RWPE1 (cell line): Measurements from ENCODE around the gene NELFCD.

Source experiments
- CTCF ChIA-PET: fragments of 350-600 bp; sonication (Branson Sonifier 250); formaldehyde crosslinking; extraction: SDS; loops from one replicate; lab custom pipeline; 2021; lab: Yijun Ruan, JAX
- POLR2A ChIA-PET: fragments of 400-600 bp; formaldehyde crosslinking; extraction: SDS; loops from one replicate; lab custom pipeline; 2020; ENCODE audit warnings: antibody characterized with exemption; ENCODE audit not compliant: low non-redundant PET; lab: Yijun Ruan, JAX
- DNase-seq: peaks from one replicate; pipeline ENCODE4 v3.0.0; 2012; ENCODE audit warnings: low spot score
- H3K27ac ChIP-seq: fragments of 450-650 bp; 2 replicates; pipeline ENCODE4 v1.5.1; 2017
- TF ChIP-seq, protein P1 (sequence below): fragments of 450-650 bp; conservative IDR thresholded peaks from 2 replicates; pipeline ENCODE4 v1.5.1; 2017; ENCODE audit warnings: low read depth, mild to moderate bottlenecking

Gene NELFCD

DNA sequence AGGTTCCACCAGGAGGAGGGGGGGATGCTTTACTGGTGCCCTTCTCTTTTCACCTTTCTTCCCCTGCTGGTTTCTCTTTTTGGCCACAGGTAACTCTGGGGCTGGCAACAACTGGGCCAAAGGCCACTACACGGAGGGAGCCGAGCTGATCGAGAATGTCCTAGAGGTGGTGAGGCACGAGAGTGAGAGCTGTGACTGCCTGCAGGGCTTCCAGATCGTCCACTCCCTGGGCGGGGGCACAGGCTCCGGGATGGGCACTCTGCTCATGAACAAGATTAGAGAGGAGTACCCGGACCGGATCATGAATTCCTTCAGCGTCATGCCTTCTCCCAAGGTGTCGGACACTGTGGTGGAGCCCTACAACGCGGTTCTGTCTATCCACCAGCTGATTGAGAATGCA, 42.6 kb downstream of the NELFCD start:
- TF ChIP-seq, protein P1, sequence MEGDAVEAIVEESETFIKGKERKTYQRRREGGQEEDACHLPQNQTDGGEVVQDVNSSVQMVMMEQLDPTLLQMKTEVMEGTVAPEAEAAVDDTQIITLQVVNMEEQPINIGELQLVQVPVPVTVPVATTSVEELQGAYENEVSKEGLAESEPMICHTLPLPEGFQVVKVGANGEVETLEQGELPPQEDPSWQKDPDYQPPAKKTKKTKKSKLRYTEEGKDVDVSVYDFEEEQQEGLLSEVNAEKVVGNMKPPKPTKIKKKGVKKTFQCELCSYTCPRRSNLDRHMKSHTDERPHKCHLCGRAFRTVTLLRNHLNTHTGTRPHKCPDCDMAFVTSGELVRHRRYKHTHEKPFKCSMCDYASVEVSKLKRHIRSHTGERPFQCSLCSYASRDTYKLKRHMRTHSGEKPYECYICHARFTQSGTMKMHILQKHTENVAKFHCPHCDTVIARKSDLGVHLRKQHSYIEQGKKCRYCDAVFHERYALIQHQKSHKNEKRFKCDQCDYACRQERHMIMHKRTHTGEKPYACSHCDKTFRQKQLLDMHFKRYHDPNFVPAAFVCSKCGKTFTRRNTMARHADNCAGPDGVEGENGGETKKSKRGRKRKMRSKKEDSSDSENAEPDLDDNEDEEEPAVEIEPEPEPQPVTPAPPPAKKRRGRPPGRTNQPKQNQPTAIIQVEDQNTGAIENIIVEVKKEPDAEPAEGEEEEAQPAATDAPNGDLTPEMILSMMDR, result no peak
- POLR2A ChIA-PET, result interaction anchor here (0.6 kb wide), 1 partner anchor 44 kb away, joined by 3 read pairs; no protein-coding TSS in a partner anchor
- no peak for DNase-seq
- H3K27ac ChIP-seq, result peak overlapping the region; percentile 20
- CTCF ChIA-PET, result interaction anchor here (0.5 to 0.6 kb wide), 2 partner anchors 164 to 1580 kb away, joined by 3 to 5 read pairs; no protein-coding TSS in a partner anchor

DNA sequence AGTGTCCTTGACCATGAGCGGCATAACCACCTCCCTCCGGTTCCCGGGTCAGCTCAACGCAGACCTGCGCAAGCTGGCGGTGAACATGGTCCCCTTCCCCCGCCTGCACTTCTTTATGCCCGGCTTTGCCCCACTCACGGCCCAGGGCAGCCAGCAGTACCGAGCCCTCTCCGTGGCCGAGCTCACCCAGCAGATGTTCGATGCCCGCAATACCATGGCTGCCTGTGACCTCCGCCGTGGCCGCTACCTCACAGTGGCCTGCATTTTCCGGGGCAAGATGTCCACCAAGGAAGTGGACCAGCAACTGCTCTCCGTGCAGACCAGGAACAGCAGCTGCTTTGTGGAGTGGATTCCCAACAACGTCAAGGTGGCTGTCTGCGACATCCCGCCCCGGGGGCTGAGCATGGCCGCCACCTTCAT, 43.1 kb downstream of the NELFCD start:
- TF ChIP-seq, protein P1, result no peak
- POLR2A ChIA-PET, result interaction anchor here (0.6 kb wide), 1 partner anchor 43 kb away, joined by 3 read pairs; no protein-coding TSS in a partner anchor
- CTCF ChIA-PET, result interaction anchor here (0.5 to 0.6 kb wide), 2 partner anchors 119 to 1581 kb away, joined by 3 read pairs; no protein-coding TSS in a partner anchor
- DNase-seq, result no peak
- H3K27ac ChIP-seq, result peak overlapping the region; percentile 20

DNA sequence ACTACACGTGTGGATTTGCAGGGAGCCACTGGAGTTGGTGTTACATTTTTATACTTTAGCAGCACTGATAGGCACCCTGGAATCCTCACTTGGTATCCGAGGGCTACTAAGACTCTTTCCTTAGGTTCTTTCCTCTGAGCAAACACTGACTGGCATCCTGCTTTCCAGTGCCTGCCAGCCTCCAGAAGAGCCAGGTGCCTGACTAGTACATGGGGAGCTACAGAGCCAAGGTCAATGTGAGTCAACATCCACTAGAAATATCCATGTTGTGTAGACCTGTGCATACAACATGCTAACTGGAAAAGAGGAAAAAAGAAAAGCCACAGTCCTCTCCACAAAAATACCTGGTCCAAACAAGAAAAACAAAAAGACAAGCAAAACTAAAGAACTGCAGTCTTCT, 44.0 kb downstream of the NELFCD start:
- no peak overlapping the region for H3K27ac ChIP-seq
- TF ChIP-seq, protein P1, result no peak
- CTCF ChIA-PET, result interaction anchor here (0.5 to 0.7 kb wide), 2 partner anchors 9 to 70 kb away, joined by 5 to 6 read pairs; no protein-coding TSS in a partner anchor
- POLR2A ChIA-PET, result no interaction called here
- DNase-seq, result no peak

DNA sequence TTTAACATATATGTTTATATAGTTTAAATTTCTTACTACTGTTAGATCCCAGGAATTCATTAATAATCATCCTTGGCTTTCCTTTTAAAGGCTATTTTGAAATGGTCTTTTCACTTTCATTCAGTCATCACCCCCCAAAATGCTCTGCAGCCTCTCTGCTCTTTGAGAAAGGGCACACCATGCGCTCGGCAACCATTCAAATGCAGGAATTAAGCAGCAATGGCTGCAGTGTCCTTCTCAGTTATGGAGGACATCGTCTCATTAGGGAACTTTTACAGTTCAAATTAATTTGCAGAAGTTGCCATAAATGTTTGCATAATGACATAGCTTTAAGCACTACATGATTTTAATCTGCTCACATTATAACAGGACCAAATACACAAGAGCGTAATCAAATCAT, 44.5 kb downstream of the NELFCD start:
- H3K27ac ChIP-seq, result no peak overlapping the region
- ChIA-PET CTCF (interaction anchor here (0.5 to 0.7 kb wide), 2 partner anchors 10 to 70 kb away, joined by 5 to 6 read pairs; no protein-coding TSS in a partner anchor), POLR2A (no interaction called here)
- TF ChIP-seq, protein P1, result no peak
- DNase-seq, result no peak

DNA sequence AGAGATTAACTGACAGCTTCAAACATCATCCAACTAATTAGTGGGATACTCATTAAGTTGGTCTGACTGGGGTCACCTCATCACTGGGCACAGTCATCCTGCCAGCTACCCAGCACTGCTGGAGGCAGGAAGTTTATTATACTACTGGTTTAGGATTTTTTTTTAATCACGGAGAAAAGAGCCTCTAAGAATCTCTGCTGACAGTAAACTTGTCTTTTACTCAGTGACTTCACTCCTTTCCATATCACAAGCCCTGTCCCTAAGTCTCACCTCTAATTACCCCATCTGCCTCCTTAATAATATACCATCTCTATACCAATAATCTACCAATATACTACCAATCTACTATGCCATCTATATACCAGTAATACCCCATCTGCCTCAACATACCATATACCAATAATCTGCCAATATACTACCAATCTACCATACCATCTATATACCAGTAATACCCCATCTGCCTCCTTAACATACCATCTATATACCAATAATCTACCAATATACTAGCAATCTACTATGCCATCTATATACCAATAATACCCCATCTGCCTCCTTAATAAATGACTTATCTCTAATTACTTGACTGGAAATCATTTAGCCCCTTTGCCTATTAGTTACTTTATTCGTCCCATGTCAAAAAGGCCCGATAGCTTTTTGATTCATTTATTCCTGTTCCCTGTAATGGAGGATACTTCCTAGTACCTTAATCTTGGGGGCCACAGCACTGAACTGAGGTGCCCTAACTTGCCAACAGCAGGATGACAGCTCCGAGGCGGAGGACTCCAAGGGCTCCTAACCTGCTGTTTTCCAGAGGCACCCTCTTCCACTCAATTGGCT, 46.1 kb downstream of the NELFCD start:
- ChIA-PET CTCF (interaction anchor here (0.6 kb wide), 1 partner anchor 70 kb away, joined by 3 read pairs; no protein-coding TSS in a partner anchor), POLR2A (no interaction called here)
- TF ChIP-seq, protein P1, result no peak
- no peak for DNase-seq
- H3K27ac ChIP-seq, result no peak overlapping the region

DNA sequence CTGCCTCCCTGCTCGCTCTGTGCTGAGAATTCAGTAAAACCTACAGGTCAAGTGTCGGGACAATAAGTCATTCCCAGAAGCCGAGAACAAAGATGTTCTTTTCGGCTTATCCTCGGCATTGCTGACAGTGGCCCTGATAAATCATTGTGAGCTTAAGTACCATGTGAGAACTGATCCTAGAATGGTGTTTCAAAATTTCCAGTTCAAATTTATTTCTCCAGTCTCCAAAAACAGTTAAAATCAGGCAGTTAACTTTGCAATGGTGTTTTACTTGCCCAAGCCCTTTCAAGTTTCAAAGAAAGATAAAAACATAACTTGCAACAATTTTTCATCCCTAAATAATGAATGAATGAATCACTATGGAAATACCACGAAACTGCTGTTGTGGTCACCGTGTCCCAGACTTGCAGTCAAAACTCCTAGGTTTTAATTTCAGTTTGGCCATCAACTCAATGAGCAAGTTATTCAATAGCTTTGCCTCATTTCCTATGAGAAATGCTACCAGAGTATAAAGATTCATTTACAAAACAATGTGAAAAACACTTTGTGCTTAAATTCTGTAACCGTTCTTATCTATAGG, 46.8 kb downstream of the NELFCD start:
- no peak overlapping the region for H3K27ac ChIP-seq
- no peak for DNase-seq
- POLR2A ChIA-PET, result no interaction called here
- TF ChIP-seq, protein P1, result no peak
- CTCF ChIA-PET, result interaction anchor here (0.6 to 0.9 kb wide), 2 partner anchors 18 to 69 kb away, joined by 3 read pairs; no protein-coding TSS in a partner anchor
